ENCODE measurements around the gene FAM120B. TPM values are rescaled to one million over a fixed set of nuclear protein-coding genes. Genes with fewer than 3 reads are reported as not detected.
A peak's percentile ranks its signal among the peaks of the same experiment; 100 is the strongest.

Gene FAM120B
- total RNA-seq, 4 donors from 2014 or later, result 16.8 to 35.0 (median 22.2) TPM

- DNase-seq (ENCODE audit: low spot score) (no peak), ATAC-seq (ENCODE audit: low FRiP score) (no peak)
- TF ChIP-seq, protein P1, sequence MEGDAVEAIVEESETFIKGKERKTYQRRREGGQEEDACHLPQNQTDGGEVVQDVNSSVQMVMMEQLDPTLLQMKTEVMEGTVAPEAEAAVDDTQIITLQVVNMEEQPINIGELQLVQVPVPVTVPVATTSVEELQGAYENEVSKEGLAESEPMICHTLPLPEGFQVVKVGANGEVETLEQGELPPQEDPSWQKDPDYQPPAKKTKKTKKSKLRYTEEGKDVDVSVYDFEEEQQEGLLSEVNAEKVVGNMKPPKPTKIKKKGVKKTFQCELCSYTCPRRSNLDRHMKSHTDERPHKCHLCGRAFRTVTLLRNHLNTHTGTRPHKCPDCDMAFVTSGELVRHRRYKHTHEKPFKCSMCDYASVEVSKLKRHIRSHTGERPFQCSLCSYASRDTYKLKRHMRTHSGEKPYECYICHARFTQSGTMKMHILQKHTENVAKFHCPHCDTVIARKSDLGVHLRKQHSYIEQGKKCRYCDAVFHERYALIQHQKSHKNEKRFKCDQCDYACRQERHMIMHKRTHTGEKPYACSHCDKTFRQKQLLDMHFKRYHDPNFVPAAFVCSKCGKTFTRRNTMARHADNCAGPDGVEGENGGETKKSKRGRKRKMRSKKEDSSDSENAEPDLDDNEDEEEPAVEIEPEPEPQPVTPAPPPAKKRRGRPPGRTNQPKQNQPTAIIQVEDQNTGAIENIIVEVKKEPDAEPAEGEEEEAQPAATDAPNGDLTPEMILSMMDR (IDR thresholded peaks at IDR 0.05), result no peak
Measured at GRCh38 chr6:170433163-170434116, 126.9 kb downstream of the FAM120B start.

DNA sequence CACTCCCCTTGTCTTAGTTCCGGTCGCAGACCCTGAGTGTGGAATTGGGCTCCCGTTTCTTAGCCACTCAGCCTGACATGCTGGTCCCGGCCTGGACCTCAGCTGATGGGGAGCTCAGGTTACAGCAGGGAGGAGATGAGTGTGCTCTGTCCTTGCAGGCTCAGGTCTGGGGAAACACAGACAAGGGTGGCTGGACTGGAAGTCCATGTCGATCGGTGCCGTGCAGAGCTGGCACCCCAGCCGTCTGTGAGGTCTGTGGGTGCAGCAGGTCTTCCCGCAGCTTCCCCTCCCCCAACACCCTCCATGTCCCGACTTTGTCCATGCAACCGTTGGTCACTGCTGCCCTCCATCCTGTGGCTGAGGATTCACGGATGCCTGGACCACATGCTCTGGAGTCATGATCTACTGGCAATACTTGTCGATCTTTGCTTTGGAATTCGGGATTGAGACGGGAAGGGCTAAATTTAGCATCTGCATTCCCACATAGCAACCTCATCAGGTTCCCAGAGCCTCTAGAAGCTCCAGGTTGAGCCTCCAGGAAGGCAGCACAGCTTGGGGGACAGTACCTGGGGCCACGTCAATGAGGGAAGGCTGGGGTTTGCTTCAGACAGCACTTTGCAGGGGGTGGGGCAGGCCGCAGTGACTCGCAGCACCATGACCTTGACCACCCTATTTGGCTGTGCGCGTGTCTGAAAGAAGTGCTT is 127.7 kb downstream of the FAM120B start:
- TF ChIP-seq, protein P1 (IDR thresholded peaks at IDR 0.05), result no peak
- DNase-seq (ENCODE audit: low spot score), result no peak

GRCh38 chr6:170434821-170435155 is 128.2 kb downstream of the FAM120B start:
- ATAC-seq (ENCODE audit: low FRiP score) (no peak), DNase-seq (ENCODE audit: low spot score) (no peak)
- TF ChIP-seq, protein P1 (IDR thresholded peaks at IDR 0.05), result no peak

More for the DNA sequence above, 127.7 kb downstream of the FAM120B start:
- ATAC-seq (ENCODE audit: low FRiP score), result no peak

DNA sequence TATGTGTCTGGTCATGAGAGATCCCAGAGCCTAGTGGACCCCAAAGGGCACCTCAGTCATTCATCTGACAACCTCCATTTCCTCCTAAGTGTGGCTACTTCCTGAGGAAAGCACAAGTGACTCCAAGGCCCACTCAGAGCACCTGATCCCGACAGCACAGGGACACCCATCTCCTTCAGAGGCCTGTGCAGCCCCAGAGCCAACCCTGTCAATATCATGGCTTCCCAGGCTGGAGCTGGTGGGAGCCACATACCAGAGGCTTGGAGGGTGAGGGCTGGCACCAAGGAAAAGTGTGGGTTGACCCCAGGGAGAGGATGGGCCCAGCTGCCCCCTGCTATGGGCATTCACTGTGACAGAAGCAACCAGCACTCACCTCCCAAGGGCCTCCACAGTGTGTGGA is 129.2 kb downstream of the FAM120B start:
- no peak for DNase-seq (ENCODE audit: low spot score)
- TF ChIP-seq, protein P1 (IDR thresholded peaks at IDR 0.05), result no peak

DNA sequence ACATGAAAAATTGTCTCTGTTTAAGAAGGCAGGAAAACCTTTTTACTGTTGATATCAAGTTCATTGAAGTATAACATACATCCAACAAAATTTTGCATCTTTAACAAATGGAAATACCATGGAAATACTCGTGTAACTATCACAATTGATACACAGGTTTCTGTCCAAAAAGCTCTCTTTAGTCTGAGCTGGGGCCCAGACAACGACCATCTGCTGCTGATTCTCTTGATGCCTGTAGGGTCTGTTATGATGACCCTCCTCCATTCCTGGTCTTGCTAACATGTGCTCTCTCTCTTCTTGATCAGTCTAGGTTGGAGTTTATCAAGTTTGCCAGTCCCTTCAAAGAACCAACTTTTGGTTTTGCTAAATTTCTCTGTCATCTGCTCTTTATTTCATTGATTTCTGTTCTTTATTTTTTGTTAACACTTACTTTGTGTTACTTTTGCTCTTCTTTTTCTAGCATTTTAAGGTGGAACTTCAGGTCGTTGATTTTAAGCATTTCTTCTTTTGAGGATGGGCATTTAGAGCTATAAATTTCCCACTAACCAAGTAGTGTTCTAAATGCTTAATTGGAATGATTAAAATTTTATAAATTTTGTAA is 129.8 kb downstream of the FAM120B start:
- ATAC-seq (ENCODE audit: low FRiP score) (no peak), DNase-seq (ENCODE audit: low spot score) (no peak)
- TF ChIP-seq, protein P1 (IDR thresholded peaks at IDR 0.05), result no peak

More for the DNA sequence above, 129.2 kb downstream of the FAM120B start:
- ATAC-seq (ENCODE audit: low FRiP score), result no peak

DNA sequence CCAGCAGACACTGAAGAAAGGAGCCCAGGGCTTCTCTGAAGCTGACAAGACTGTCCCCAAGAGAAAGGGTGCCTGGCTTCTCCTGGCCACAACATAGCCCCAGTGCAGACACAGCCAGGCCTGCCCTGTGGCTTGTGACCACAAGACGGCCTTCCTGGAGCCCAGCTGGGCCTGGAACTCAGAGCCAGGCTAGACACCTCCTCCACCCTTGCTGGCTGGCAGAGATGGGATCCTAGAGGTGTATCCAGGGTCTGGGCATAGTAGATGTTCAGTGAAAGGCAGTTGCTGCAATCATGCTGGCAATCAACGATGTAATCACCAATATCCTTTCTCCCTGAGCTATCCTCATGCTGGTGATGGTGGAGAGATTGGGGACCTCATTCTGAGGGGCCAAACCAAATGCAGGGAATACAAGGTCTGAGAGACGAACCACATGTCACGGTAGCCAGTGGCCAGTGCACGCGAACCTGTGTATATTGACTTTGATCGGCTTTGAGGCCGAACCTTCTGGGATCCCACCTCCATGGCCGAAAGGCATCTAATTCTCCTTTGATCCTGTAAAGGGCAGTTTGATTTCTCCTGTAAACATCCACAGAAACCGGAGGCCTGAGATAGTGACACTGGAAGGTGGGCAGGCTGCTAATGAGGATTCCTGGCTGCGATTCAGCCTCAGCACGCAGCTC is 131.3 kb downstream of the FAM120B start:
- TF ChIP-seq, protein P1 (IDR thresholded peaks at IDR 0.05), result no peak

More for the DNA sequence above, 131.3 kb downstream of the FAM120B start:
- ATAC-seq (ENCODE audit: low FRiP score) (peak; percentile 1), DNase-seq (ENCODE audit: low spot score) (no peak)

All from omental fat pad (tissue), 4 donors.